Placental epithelial cell (primary cell): ENCODE results near the gene SLC6A12. TPM values are rescaled to one million over a fixed set of nuclear protein-coding genes. Genes with fewer than 3 reads are reported as not detected.

Experiments
- total RNA-seq: library from RNA; depleted of rRNA; stranded (reverse); fragments of >200 nt; gene quantifications from 2 replicates; pipeline ENCODE4 v1.2.3, GENCODE V29; 2012

Gene SLC6A12
- total RNA-seq, result not detected in 2 replicates

GRCh38 chr12:214003-214741, at the start of gene SLC6A12:
Gene SLC6A12, minus strand, starts transcription at chr12:214157. Its CDS starts 4,171 bp downstream, at chr12:209986.

GRCh38 chr12:262817-263216, 48.9 kb upstream of the SLC6A12 start, which contains the start of gene SLC6A13:
Gene SLC6A13, minus strand, starts transcription at chr12:262836. Its CDS starts 2,784 bp downstream, at chr12:260052.

Other genes with a start within 250 kb of the SLC6A12 start
- gene IQSEC3, start 147.4 kb downstream of the SLC6A12 start, total RNA-seq, result not detected in 2 replicates
- not detected in 2 replicates for gene SLC6A13, start 48.7 kb upstream of the SLC6A12 start, total RNA-seq
- gene KDM5A, start 175.2 kb upstream of the SLC6A12 start, total RNA-seq, result 50.0 and 61.2 TPM in 2 replicates
- 4.3 and 4.8 TPM in 2 replicates for gene CCDC77, start 187.5 kb upstream of the SLC6A12 start, total RNA-seq
- gene B4GALNT3, start 245.8 kb upstream of the SLC6A12 start, total RNA-seq, result 0.22 and 0.39 TPM in 2 replicates